Stimulated activated CD4-positive, alpha-beta T cell treated with anti-CD3 and anti-CD28 coated beads, Interleukin-2, amount 100 ng/mL, for 48 hours (primary cell): ENCODE results near the gene C5.

Experiments
- DNase-seq, 2 donors: peaks; one replicate each; pipeline ENCODE4 v3.0.0-alpha.2; 2020

C5 gene

DNA sequence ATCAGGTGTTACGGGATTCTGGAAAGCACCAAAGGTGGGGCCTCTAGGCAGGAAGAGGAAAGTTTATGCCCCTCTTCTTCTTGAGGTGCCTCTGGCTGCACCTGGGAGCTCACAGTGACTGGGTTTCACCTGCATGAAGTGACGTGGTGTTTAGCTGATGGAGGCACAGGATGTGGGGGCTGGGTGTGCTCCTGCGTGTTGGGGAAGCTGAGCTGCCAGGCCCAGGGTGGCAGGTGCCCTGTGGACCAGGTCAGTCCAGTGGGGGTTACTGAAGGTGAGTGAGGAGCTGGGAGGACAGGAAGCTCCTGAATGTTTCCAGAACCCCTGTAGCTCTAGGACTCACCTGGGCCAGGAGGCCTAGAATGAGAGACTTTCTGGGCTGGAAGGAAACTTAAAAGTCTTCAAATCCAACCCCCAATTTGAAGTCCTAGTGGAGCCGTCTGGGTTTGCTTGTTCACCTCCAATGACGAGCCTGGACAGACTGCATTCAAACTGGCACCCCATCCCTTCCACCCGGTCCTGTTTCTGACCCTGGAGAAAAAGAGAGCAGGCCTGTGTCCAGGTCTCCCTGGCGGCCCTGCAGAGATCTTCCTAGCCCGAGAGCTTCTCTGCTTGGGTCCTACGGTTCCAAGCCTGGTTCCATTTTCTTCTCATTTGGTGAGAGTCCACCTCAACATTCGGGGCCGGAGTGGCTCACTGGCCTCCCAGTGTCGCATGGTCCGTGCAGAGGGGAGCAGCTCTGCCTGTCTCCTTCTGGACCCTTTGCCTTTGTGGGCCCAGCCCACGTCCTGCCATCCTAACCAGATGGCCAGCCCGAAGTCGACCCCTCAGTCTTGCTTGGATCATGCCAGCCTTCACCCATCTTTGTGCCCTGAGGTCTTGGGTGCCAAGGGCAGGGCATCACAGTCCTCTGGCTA, 145.8 kb downstream of the C5 start:
- DNase-seq: no peak

DNA sequence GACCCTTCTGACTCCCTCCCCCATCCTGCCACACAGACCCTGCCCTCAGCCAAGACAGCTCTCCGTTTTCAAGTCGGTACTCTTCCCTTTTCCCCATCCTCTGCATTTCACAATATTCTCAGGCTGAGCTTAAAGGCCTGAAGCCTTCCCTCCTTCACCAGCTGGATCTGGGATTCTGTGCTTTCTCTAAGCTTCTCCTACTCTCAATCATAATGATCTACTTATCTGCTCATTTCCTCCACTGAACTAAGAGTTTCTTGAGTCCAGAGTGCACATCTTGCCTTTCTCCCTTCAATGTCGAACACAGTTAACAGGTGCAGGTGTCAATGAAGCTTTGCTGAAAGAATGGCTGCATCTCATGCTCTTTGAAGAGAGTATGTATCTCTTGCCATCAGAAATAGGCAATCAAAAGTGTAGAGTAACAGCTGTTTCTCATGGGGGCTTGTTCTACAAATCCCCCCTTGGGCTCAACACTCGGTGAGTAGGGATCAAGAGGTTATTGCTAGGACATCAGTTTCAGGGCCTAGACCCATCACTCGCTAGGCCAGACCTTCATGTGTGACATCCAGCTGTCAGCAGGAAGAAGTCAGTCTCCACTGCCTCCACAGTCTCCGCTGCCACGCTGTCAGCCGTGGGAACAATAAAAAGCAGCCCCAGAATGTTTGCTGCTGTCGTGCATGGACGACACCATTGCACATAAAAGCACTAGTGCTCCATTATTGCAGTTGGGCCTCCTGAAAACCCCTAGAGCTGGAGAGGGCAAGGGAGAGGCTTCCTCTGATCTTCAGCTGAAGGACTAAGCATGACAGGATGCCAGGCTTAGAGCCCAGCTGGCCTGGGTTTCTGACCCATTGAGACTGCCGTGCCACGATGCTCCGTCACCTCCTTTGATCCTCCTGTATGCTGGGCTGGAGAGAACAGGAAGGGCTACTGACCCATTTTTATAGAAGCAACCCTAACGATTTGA, 147.2 kb downstream of the C5 start:
- no peak for DNase-seq
